Activated naive CD8-positive, alpha-beta T cell treated with anti-CD3 and anti-CD28 coated beads, Interleukin-2, amount 50 U/mL, for 16 hours (primary cell): ENCODE results near the gene AHCYL2.
"Not testable (repeated sequence)": the region's sequence is repeated elsewhere in the genome, so short reads cannot be mapped to it uniquely, and the experiment has no call there.

Experiments
- DNase-seq: peaks from one replicate; pipeline ENCODE4 v3.0.0-alpha.2; 2020; ENCODE audit warnings: low read depth, low spot score

AHCYL2 gene

DNA sequence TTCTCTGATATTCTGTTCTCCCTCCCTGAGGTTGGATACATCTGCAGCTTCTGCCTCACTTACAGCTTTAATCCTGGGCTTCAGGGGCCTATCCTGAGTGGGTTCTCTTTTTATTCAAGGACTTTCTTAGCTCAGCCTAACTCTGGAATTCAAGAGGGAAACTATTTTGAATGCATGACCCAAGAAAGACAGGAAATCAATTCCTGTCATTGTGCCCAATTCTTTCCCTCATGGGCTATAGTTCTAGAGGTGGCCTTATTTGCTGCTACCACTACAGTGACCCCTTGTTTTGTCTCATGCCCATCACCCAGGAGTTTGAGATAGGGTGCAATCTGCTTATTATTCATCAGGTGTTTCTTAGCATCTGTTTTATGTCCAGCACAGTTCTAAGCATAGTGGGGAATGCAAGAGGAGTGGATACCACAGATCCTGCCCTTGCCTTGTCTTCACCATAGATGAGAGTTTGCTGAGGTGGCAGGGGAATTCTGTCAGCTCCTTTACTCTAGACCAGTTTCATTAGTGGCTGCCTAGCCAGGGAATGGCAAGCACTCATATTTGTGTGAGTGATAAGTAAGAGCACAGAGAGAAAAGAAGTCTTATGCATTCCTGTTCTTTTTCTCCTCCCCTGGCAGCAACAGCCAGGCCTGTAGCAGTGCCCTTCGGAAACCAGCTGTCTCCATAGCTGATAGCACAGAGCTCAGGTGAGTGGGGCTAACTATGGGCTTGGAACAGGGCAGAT, 228.8 kb downstream of the AHCYL2 start:
- no peak for DNase-seq

DNA sequence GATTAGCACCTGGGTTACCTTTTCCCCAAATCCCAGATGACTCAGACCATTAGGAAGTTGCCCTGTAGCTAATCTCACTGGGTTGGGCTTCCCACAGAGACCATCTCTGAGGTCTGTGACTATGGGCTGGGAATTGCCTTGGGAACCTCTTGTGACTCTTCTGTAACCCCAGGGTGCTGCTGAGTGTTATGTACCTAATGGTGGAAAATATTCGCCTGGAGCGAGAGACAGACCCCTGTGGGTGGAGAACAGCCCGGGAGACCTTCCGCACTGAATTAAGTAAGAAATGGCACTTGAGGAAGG, 229.4 kb downstream of the AHCYL2 start:
- DNase-seq, result no peak

DNA sequence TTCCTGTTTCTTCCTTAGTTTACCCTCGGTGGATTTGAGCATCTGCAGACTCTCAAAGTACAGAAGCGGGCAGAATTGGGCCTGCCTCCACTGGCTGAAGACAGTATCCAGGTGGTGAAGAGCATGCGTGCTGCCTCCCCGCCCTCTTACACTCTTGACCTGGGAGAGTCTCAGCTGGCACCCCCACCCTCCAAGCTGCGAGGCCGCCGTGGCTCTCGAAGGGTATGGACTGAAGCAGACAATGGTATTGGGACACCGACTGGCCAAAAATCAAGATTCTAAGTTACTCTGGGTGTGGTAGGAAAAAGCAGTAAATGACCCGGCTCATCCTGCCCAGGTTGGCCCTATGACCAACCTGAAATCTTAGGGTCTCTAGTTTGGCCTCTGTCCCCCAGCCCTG, 231.6 kb downstream of the AHCYL2 start:
- DNase-seq, result no peak

DNA sequence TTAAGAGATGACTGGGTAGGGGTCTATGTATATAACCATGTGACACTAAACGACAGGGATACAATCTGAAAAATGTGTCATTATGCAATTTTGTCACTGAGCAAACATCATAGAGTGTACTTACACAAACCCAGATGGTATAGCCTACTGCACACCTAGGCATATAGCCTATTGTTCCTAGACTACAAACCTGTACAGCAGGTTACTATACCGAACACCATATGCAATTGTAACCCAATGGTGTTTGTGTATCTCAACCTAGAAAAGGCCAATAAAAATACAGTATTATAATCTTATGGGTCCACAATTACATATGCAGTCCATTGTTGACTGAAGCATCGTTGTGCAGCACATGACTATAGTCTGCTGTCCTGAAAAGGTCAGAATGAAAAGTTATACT, 232.3 kb downstream of the AHCYL2 start:
- DNase-seq, result no peak

DNA sequence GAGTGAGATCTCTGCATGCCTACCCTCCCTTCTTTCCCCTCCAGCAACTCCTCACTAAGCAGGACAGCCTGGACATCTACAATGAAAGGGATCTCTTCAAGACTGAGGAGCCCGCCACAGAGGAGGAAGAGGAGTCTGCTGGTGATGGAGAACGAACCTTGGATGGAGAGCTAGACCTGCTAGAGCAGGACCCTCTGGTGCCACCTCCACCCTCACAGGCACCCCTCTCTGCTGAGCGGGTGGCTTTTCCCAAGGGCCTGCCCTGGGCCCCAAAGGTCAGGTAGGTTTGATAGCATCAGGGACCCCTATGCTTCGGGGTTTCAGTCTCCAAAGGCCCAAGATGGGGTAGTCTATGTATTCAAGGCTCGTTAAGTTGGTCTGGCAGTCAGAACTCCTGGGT, 233.3 kb downstream of the AHCYL2 start:
- no peak for DNase-seq

DNA sequence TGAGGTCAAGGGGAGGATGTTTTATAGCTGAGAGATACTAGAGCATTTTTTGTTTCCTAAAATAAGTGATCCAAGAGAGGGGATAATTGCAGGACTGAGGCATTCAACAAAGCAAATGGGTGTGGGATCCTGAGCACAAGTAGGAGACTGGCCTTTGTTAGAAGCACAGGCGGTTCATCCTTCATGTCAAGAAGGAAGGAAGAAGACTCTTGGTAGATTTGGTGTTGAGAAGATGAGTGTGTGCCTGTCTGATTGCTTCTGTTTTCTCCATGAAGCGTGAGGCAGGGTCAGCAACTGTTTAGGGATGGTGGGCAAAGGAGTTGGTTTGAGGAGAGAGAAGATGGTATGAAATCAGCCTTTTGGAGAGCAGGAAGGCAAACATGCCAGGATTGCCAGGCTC, 237.0 kb downstream of the AHCYL2 start:
- DNase-seq, result no peak

DNA sequence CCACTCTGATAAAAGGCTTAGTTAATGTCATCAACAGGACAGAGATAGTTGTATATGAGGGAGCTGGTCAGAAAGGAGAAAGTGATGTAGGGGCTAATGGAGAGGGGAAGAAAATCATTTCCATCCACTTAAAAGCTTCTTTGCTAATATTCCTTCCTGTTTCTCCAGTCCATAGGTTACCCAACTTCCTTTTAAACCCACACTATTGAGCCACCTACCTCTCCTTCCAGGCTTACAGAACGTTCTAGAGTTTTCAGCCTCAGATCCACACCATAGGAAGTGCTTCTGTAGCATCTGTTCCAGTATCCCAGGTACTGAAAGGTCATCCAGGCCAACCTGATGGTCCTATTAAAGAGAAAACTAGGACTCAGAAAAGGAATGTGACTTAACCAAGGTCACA, 237.6 kb downstream of the AHCYL2 start:
- no peak for DNase-seq

DNA sequence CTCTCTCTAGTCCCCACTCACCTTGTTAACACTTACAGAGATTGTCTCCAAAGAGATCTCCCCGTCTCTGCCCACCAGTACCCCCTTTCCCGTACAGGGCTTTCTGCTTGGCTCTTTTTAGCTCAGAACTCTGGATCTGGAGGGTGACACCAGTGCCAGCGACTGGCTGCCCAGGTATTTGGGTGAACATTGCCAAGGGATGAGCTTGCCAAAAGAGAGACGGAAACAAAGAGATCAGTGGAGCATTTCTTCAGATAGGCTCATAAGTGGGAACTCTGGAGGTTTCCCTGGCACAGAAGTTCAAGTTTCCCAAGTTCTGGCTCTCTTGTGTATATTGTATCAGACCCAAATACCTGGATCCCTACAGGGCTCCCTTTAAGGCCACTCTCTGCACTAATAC, 239.4 kb downstream of the AHCYL2 start:
- no peak for DNase-seq

DNA sequence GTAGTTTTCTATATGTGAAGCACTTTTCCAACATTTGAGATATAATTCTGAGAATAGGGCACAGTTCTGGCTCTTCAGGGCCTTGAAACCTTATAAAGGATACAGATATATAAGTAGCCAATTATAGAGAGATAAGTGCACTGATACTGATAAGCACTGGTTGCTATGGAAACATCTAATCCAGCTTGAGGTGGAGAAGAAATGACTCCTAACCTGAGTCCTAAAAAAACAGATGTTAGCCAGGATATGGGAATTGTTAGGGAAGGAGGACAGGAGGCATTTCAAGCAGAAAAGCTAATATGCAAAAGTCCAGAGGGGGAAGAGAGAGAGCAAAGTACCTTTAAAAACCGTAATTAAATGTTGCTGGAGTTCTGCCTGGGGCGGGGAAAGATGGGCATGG, 240.2 kb downstream of the AHCYL2 start:
- no peak for DNase-seq

DNA sequence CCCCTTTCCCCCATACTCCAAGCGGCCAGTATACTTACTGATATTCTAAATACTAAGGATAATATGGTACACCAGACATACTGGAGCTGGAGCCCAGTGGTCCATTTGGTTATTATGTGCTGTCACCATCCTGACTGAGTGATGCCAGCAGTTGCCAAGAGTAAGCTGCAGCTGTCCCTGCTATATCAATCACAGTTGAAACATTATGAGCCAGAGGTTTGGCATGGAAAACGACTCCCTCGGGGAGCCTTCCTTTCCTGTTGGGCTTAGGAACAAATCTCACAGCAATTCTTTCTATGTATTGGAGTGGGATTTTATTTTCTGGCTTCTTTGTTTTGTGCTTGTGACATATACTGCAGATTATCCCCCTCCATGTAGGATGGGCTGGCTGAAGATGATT, 242.0 kb downstream of the AHCYL2 start:
- no peak for DNase-seq

DNA sequence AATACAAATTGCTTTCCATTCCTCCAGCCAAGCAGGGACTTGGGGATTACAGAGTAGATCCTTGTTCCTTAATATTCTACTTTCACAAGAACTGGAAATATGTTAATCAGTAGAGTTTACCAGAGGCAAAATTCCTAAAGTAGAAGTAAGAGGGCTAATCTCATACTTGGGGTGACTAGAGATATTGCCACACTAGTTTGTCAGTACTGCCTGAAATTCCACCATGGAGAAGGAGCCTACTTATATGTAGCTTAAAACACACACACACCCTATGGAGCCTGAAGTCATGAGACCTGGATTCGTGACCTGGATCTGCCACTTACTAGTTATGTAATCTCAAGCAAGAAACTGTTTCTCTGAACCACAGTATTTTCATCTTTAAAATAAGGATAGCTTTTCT, 243.3 kb downstream of the AHCYL2 start:
- no peak for DNase-seq

DNA sequence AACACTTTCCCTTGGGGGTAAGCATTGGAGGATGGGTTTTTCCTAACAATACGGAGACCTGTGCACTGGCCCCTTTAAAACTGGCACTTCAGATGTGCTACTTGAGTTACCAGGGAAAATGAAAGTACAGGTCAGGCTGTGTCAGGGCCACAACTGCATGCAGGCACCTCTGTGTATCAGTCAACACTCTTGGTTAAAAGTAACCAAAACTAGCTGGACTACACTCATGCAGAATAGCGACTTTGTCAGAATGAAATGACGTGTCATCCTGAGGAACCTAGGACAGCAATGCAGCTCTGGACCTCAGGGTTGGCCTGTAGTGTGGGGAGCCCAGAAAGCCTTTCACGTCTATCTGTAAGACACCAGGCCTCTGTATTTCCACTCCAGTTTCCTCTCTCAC, 243.7 kb downstream of the AHCYL2 start:
- no peak for DNase-seq

DNA sequence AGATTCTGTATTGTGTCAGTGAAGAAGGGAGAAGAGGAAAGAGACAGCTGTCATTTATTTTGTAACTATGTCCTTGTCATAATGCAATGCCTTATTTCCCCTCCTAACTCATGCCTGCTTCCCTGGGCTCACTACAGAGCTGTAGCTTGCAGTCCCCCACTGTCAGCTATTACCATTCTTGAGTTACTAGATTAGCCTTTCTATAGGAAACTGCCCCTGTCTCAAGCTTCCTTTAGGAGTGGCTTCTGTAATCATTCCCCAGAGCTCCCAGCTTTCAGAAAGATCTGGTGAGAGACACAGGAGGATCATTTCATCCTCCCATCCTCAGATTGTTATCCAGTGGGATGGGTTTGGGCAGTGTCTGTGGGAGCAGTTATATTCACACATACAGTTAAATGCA, 245.1 kb downstream of the AHCYL2 start:
- no peak for DNase-seq

DNA sequence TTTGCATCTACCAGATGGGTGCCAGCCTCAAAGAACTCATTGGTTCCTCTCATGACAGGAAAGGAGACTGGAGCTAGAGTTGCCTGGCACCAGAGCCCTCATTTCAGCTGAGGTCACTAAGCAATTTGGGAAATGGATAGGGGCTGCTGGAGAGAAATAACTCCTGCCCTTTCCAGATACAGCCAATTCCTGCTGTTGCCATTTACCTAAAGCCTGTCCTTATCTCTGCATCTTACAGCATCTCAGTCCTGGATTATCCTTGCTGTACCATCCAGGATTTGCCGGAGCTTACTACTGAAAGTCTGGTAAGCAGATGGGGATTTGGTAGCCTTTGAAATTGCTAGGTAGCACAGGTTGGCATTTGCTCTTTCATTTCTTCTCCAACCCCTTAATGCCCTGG, 245.6 kb downstream of the AHCYL2 start:
- DNase-seq, result no peak

DNA sequence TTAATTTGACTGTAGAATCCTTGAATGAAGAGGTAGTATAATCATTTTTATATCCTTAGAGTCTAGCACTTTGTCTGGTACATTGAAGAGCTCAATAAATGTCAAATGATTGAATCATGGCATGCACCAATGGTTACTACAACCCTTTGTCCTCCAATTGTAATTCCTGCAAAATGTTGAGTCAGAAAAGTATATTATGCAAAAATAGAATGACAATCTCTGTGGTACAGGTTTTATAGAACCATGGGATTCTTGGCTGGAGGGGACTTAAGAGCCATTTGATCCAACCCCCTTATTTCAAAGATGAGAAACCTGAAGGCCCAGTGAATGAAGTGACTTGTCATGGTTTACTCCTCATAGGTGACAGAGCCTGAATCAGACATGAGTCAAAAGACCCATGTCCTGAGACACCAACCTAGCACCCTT, 246.6 kb downstream of the AHCYL2 start:
- DNase-seq, result no peak

DNA sequence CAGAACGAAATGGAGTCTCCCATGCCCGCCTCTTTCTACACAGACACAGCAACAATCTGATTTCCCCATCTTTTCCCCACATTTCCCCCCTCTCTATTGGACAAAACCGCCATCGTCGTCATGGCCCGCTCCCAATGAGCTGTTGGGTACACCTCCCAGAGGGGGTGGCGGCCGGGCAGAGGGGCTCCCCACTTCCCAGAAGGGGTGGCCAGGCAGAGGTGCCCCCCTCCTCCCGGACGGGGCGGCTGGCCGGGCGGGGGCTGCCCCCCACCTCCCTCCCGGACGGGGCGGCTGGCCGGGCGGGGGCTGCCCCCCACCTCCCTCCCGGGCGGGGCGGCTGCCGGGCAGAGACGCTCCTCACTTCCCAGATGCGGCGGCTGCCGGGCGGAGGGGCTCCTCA, 251.1 kb downstream of the AHCYL2 start:
- DNase-seq, result not testable (repeated sequence)

DNA sequence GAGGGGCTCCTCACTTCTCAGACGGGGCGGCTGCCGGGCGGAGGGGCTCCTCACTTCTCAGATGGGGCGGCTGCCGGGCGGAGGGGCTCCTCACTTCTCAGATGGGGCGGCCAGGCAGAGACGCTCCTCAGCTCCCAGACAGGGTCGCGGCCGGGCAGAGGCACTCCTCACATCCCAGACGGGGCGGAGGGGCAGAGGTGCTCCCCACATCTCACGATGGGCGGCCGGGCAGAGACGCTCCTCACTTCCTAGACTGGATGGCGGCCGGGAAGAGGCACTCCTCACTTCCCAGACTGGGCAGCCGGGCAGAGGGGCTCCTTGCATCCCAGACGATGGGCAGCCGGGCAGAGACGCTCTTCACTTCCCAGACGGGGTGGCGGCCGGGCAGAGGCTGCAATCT, 251.6 kb downstream of the AHCYL2 start:
- not testable (repeated sequence) for DNase-seq
